ENCODE data around the gene ZNF695. TPM values are rescaled to one million over a fixed set of nuclear protein-coding genes. Genes with fewer than 3 reads are reported as not detected.
A peak's percentile ranks its signal among the peaks of the same experiment; 100 is the strongest.

ZNF695 gene
- total and polyA plus RNA-seq, 2 of the 13 experiments (the other 11 are each of a cell fraction or from before 2014, with no cell fraction given), result 2.9 to 11.6 TPM

- TF ChIP-seq, protein P1, sequence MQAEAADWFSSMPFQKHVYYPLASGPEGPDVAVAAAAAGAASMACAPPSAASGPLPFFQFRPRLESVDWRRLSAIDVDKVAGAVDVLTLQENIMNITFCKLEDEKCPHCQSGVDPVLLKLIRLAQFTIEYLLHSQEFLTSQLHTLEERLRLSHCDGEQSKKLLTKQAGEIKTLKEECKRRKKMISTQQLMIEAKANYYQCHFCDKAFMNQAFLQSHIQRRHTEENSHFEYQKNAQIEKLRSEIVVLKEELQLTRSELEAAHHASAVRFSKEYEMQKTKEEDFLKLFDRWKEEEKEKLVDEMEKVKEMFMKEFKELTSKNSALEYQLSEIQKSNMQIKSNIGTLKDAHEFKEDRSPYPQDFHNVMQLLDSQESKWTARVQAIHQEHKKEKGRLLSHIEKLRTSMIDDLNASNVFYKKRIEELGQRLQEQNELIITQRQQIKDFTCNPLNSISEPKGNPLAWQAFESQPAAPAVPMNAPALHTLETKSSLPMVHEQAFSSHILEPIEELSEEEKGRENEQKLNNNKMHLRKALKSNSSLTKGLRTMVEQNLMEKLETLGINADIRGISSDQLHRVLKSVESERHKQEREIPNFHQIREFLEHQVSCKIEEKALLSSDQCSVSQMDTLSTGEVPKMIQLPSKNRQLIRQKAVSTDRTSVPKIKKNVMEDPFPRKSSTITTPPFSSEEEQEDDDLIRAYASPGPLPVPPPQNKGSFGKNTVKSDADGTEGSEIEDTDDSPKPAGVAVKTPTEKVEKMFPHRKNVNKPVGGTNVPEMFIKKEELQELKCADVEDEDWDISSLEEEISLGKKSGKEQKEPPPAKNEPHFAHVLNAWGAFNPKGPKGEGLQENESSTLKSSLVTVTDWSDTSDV (CRISPR knock-in tag; IDR thresholded peaks at IDR 0.05), result no peak
- TF ChIP-seq ZMYM4 (CRISPR knock-in tag; IDR thresholded peaks at IDR 0.05), result peak; percentile 39; the same call in 1 of the 2 replicates
- no peak for TF ChIP-seq ZNF619 (CRISPR knock-in tag; IDR thresholded peaks at IDR 0.05)
- TF ChIP-seq ZNF20 (CRISPR knock-in tag; IDR thresholded peaks at IDR 0.05), result no peak
- peak; percentile 31; the same call in 1 of the 2 replicates for TF ChIP-seq ARID5B (CRISPR knock-in tag; IDR thresholded peaks at IDR 0.05)
- no peak for TF ChIP-seq SNAPC5 (CRISPR knock-in tag; IDR thresholded peaks at IDR 0.05; ENCODE audit: borderline replicate concordance)
- TF ChIP-seq POGZ (CRISPR knock-in tag; IDR thresholded peaks at IDR 0.05), result peak; percentile 42; the same call in 1 of the 2 replicates
- TF ChIP-seq, protein P2, sequence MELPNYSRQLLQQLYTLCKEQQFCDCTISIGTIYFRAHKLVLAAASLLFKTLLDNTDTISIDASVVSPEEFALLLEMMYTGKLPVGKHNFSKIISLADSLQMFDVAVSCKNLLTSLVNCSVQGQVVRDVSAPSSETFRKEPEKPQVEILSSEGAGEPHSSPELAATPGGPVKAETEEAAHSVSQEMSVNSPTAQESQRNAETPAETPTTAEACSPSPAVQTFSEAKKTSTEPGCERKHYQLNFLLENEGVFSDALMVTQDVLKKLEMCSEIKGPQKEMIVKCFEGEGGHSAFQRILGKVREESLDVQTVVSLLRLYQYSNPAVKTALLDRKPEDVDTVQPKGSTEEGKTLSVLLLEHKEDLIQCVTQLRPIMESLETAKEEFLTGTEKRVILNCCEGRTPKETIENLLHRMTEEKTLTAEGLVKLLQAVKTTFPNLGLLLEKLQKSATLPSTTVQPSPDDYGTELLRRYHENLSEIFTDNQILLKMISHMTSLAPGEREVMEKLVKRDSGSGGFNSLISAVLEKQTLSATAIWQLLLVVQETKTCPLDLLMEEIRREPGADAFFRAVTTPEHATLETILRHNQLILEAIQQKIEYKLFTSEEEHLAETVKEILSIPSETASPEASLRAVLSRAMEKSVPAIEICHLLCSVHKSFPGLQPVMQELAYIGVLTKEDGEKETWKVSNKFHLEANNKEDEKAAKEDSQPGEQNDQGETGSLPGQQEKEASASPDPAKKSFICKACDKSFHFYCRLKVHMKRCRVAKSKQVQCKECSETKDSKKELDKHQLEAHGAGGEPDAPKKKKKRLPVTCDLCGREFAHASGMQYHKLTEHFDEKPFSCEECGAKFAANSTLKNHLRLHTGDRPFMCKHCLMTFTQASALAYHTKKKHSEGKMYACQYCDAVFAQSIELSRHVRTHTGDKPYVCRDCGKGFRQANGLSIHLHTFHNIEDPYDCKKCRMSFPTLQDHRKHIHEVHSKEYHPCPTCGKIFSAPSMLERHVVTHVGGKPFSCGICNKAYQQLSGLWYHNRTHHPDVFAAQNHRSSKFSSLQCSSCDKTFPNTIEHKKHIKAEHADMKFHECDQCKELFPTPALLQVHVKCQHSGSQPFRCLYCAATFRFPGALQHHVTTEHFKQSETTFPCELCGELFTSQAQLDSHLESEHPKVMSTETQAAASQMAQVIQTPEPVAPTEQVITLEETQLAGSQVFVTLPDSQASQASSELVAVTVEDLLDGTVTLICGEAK (IDR thresholded peaks at IDR 0.05), result no peak
- TF ChIP-seq, protein P2 (CRISPR knock-in tag; IDR thresholded peaks at IDR 0.05), result no peak
- TF ChIP-seq CHCHD3 (CRISPR knock-in tag; IDR thresholded peaks at IDR 0.05), result no peak
- TF ChIP-seq ATF1 (CRISPR knock-in tag; IDR thresholded peaks at IDR 0.05), result no peak
- peak; percentile 12; the same call in 1 of the 2 replicates for TF ChIP-seq SAP130 (CRISPR knock-in tag; IDR thresholded peaks at IDR 0.05; ENCODE audit: low read depth)
- no peak for TF ChIP-seq ZNF558 (CRISPR knock-in tag; IDR thresholded peaks at IDR 0.05; ENCODE audit: borderline replicate concordance)
- no peak for TF ChIP-seq GABPA (IDR thresholded peaks at IDR 0.05; ENCODE audit: low read depth, low read length)
- no peak for TF ChIP-seq GABPA (CRISPR knock-in tag; IDR thresholded peaks at IDR 0.05; ENCODE audit: low read depth)
- TF ChIP-seq PHF21A (CRISPR knock-in tag; IDR thresholded peaks at IDR 0.05), result no peak
Measured at GRCh38 chr1:246978785-246979184, 29.1 kb downstream of the ZNF695 start (continued).

Measured in HepG2 (cell line).